Stimulated activated CD8-positive, alpha-beta memory T cell treated with anti-CD3 and anti-CD28 coated beads, Interleukin-4, amount 100 ng/mL, for 48 hours (primary cell): ENCODE measurements around the gene AGRP.
"Not testable (repeated sequence)": the region's sequence is repeated elsewhere in the genome, so short reads cannot be mapped to it uniquely, and the experiment has no call there.

ENCODE experiments used
- DNase-seq: peaks from one replicate; pipeline ENCODE4 v3.0.0-alpha.2; 2020

Gene AGRP

DNA sequence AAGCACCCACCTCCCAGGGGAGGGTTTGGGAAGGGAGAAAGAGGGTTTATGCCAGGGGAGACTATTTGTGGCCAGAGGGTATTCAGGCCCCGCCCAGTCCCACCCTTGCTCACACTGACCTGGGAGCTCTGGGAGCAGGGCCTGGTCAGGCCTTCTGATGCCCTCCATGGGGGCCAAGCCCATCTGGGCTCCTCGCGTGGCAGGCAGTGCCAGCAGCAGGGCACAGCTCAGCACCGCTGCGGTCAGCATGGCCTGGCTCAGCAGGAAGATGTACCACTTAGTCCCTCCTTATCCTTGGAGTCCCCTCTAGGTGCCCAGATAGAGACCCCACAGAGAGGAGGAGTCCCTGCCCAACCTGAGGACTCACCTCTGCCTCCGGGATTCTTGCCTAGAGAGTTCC is at the start of gene AGRP:
AGRP (minus strand) TSS at position 398 of the 400 bp plus-strand sequence; CDS start at position 249, 149 bp downstream.
- DNase-seq = no peak

DNA sequence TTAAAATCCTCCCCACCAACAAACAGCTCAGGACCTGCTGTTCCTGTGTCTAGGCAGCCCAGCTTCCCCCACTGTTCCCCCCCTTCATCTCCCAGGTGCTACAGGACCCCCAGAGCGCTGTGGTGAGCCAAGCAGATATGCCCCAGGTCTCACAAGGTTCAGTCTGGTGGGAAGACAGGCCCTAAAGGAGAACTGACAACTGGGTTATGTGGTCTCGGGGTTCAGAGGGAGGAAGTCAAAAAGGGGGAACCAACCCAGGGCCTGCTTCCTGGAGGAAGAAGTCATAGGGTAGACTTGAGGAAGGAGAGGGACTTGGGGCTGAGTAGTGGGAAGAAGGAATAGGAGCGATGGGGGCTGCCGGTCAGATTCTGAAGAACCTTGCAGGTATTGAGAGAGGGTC is 47.9 kb upstream of the AGRP start:
- no peak for DNase-seq

DNA sequence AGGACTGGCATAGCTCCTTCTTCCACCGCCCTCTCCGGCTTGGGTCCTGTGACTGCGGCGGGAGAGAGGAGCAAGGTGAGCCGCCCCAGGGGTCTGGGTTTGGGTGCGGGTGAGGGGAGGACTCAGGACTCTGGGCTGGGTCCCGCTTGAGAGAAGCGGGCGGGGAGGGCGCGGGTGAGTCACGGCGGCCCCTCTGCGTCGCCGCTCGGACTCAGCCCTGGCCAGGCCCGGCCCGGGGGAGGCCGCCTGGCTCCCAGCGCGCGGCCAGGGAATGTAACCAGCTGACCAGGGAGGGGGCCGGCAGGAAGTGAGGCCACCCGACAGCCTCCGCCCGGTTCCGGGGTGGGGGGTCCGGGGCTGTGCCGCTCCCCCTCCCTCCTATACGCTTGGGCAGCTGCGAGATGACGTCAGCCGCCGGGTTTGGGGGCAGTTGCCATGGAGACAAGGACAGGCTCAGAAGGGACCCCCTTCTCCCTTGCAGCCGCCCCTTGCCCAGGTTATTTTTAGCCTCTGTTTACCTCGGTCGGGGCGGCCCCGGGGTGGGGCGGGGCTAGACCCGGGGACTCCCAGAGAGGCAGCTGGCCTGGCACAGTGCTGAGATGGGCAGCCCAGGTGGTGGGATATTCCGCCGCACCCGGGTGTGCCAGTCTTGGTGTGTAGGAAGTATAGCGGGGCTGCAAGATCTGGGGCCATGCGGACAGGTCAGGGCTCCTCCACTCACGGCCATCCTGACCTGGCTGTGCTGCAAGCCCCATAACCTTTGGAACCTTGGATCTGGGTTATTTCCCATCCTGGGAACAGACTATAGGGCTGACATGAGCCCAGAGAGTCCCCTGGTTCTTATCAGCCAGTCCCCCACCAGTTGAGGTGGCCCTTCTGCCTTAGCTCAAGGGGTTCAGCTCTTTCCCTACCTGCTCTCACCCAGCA is 46.9 kb upstream of the AGRP start:
- DNase-seq = no peak

DNA sequence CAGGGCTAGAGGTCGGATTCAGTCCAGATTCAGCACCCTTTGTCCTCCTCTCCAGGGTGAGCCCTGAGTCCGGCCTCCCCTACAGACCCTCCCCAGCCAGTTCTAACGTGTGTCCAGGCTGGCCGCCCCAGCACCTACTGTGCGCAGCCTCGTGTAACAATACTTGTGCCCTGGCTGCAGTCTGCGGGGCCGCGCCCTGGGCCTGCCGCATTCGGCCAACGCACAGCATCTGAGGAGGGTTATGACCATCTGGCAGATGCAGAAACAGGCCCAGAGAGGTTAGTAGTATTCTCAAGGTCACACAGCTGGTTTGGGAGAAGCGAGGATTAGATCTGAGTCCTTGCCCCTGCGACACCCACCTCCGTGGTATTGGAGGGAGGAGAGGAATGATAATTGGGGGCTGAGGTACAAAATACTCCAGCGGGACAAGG is 46.2 kb upstream of the AGRP start:
- DNase-seq = no peak

DNA sequence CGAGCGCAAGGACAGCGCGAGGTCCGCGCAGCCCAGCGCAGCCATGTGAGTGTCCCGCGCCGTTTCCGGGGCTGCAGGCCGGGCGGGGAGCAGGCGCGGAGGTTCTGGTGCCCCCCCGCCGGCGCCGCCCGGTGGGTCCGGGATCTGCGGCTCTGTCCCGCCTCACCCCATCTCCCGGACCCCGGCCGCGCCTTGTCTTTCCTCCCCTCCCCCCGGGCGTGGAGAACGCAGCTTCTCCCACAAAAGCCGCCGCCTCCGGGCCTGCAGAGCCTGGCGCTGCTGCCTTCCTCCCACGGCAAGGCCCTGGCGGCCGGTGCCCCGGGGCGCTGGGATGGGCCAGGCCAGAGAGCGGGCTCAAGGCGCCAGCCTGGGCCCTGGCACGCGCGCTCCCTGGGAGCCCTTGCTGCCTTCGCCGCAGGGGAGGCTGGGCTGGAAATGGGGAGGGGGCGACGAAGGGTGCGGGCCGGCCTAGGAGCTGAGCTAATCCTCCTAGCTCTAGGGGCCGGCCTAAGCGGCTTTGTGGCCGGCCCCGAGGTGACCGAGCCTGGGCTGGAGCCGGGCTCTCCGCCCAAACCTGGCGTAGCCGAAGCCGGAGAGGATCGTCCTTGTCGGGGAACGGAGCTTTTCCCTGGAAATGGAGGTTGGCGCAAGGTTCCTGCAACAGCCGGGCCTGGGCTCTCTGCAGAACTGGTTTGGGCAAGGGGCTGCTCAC is 45.7 kb upstream of the AGRP start:
- peak; percentile 51 for DNase-seq

DNA sequence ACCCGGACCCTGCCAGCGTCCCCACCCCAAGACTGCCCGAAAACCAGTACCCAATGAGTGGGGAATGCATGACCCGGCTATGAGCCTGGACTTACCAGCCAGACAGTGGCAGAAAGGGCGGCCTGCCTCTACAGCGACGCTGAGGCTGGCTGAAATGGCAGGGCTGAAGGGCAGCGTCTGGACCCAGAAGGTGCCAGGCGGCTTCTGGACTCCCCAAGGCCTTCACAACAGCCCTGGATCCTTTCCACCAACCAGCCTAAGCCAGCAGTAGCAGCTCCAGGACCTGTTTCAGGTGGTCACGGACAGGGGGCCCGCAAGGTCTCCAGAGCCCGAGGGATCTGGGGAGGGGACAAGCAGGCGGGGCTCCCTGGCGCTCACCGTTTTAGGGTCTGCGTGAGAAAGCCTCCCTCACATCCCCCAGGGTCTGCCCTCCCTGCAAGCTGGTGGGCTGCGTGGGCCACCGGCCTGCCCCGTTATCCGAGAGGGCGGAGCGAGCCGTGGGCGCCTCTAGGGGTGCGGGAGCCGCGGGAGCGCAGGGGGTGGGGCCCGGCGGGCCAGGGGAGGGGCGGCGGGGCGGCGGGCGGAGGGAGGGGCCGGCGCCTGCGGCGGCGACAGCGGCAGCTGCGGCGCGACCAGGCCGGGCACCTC is 45.0 kb upstream of the AGRP start, which contains the start of gene RIPOR1:
RIPOR1 (plus strand) TSS at position 608 of the 648 bp plus-strand sequence. CDS start 9,618 bp downstream, outside the sequence.
- DNase-seq = peak; percentile 63

DNA sequence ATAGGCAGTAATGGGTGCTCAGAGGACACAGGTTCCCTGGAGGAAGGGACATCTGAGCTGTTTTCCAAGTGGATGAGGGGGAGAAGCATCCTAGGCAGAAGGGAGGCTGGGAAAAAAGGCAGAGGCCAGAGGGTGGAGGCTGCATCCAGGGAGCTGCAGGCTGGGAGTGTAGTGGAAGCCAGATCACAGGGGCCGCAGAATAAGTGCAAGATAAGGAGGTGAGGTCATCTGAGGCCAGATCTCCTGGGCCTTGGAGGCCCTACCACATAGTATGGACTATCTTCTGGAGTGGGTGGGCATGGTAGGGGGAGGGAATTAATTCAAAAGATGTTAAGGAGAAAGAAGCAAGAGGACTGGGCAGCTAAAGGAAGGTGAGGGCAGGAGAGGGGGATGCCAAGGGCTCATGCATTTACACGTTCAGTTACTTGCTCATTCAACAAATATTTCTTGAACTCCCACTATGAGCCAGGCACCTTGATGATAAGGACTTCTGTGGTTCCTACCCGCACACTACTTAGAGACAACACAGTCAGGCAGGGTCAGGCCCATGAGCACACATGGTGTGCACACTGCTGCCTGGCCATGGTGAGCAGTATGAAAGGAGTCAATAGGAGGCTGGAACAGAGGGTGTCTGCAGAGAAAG is 42.9 kb upstream of the AGRP start:
- no peak for DNase-seq

GRCh38 chr16:67525176-67525860 is 42.0 kb upstream of the AGRP start:
- no peak for DNase-seq

DNA sequence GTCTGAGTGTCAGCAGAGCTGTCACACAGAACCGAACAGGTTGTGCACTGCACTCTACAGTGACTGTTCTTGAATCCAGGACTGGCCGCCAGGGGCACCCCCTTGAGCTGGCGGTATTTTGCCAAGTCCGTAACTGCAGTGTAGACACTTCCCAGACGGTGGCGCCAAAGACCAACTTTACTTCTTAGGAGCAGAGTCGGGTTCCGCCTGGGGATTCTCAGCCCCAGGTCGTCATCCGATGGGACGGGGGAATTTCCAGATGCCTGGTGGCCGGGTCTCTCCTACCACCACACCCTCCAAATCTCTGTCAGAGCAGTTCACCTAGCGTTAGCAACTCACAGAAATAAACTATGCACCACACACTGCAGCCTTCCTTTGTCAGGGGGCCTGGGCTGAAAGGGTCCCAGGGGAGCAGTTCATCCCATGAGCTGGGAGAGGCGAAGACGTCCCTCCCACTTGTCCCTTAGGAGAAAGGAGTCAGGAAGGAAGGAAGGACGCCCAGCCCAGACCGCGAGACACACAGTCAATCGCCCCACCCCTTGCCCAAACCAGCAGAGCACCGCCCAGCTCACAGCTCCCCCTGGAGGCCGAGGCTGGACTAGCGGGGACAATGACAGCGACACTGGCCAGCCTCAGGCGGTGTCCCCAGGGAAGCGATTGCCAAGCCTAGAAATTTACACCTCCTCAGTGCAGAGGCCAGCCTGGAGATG is 37.9 kb upstream of the AGRP start:
- peak; percentile 99 for DNase-seq

DNA sequence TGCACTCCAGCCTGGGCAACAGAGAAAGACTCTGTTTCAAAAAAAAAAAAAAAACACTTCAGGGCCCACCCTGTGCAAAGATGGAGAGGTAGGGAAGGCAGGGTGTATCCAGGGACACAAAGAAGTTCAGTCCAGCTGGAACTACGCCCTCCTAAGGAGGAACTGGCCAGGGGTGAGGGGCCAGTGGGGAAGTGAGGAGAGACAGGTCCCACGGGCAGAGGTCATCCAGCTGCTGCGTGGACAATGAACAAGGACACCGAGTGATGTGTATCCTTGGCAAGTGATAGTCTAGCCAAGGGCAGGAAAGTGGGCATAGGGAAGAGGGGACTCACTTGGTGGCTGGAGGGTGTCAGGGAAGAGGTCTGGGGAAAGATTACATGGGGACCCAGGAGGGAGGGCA is 35.9 kb upstream of the AGRP start:
- no peak for DNase-seq

GRCh38 chr16:67518676-67519075 is 35.3 kb upstream of the AGRP start:
- no peak for DNase-seq

GRCh38 chr16:67517661-67518423 is 34.5 kb upstream of the AGRP start:
- DNase-seq = no peak

- DNase-seq = no peak
Observed at GRCh38 chr16:67517155-67517445, 33.8 kb upstream of the AGRP start.

- no peak for DNase-seq
Observed at GRCh38 chr16:67516296-67517154, 33.2 kb upstream of the AGRP start.

DNA sequence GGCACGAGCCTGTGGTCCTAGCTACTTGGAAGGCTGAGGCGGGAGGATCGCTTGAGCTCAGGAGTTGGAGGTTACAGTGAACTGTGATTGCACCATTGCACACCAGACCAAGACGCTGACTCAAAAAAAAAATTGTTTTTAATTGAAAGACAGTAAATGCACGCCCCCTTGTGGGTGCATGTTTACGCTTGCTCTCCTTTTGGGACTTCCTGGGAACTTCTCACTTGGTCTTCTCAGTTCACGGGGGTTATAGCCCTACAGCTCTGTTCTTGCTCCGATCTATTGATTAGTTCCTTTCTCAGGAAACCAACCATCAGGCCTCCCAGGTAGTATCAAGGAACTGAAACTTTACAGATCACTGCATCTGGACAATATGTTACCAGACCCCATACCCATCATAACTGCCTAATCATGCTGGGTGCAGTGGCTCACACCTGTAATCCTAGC is 31.1 kb upstream of the AGRP start:
- DNase-seq = peak; percentile 86

DNA sequence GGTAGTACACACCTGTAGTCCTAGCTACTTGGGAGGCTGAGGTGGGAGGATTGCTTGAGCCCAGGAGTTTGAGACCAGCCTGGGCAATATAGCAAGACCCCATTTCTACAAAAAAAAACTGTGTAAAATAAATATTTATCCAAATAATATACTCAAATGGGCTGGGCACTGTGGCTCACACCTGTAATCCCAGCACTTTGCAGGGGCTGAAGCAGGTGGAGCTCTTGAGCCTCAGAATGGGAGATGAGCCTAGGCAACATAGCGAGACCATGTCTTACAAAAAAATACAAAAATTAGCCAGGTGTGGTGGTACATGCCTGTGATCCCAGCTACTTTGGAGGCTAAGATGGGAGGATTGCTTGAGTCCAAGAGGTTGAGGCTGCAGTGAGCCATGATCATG is 30.5 kb upstream of the AGRP start:
- not testable (repeated sequence) for DNase-seq

DNA sequence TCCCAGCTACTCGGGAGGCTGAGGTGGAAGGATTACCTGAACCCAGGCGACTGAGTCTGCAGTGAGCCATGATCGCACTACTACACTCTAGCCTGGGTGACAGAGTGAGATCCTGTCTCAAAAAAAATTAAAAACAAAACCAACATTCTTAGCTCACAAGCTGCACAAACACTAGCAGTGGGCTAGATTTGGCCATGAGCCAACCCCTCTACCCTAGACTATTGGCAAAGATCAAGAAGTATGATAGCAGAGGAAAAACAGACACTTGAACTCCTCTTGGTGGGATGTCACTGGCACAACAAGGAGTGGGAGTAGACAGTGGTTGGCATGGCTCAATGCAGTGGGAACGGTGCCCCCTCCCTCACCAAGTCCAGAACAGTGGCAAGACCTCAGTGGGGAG is 25.7 kb upstream of the AGRP start:
- DNase-seq = no peak

DNA sequence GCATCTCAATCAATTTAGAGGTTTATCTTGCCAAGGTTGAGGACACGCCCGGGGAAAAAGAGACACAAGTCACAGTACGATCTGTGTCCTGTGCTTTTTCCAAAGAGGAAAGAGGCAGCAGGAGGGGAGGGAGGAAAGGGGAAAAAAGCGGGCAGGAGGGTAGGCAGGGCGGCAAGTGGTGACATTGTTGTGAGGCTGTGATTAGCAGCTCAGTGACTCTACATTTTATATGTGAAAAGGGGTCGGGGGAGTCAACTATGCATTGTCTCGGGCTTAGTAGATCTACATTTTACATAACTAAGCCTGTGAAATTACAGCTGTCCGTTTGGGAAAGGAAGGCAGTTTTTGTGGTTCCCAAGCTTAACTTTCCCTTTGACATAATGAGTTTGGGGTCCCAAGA is 23.1 kb upstream of the AGRP start:
- no peak for DNase-seq

DNA sequence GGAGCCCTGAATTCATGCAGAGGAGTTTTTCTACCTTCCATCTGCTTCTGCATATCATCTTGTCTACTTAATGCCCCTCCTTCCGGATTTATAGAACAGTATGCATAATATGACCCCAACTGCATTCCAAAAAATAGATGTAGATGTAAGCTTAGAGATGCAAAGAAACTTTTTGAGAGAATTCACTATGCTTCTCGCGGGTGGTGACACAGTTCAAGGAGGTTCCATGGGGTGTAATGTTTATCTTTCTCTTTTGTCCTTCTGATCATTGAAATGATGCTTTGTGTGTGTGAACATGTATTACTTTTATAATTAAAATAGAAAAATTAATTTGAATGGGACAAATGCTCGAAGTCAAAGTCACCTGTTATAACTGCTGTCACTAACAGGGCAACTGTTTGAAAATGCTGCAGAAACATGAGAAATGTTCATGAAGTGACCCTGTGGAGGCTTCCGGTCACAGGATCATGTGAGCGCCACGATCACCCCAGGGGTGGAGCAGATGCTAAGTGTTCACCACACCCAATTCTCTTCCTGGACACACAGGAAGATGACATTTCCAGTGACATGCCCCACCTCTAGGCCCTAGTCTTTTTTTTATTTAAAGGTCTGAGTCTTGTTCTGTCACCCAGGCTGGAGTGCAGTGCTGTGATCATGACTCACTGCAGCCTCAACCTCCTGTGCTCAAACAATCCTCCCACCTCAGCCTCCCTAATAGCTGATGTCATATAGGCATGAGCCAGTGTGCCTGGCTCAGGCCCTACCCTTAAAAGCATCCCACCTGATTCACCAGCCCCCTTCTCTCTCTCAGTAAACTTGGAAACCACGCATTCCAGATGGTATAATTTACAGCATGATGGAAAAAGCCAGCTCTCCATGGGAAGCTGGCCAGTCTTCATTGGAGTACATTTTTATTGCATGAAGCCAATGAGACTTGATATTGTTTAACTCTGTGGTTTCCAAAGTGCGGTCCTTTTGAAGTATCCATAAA is 21.0 kb upstream of the AGRP start:
- peak; percentile 44 for DNase-seq
